WI38 (cell line): ENCODE measurements around the gene SFI1.
"Not testable (repeated sequence)": the region's sequence is repeated elsewhere in the genome, so short reads cannot be mapped to it uniquely, and the experiment has no call there.

ENCODE experiments used
- H3K4me3 ChIP-seq: 2 replicates; pipeline ENCODE4 v1.5.1; 2011; ENCODE audit warnings: low read depth, mild to moderate bottlenecking, control low read depth, low read length
- CTCF ChIP-seq: IDR thresholded peaks from 2 replicates; pipeline ENCODE4 v1.5.1; 2012; ENCODE audit warnings: low read depth, mild to moderate bottlenecking, control low read depth, low read length

SFI1 gene

DNA sequence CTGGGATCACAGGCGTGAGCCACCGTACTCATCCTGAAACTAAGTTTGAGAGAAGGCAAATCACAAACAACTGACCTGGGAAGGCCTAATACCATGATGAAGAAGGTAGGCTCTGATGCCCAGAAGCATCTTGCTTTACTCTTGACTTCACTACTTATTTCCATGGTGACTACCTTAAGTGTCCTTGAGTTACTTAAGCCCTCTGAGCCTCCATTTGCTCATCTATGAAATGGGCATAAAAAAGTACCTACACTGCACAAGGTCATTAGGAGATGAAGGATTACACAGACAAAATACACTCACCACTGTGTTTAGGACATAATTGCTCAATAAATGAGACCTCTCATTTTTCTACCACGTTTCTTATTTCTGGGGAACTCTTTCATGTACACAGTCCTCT lies 34.6 kb upstream of the SFI1 start:
- no peak overlapping the region for H3K4me3 ChIP-seq
- TF ChIP-seq CTCF: no peak

DNA sequence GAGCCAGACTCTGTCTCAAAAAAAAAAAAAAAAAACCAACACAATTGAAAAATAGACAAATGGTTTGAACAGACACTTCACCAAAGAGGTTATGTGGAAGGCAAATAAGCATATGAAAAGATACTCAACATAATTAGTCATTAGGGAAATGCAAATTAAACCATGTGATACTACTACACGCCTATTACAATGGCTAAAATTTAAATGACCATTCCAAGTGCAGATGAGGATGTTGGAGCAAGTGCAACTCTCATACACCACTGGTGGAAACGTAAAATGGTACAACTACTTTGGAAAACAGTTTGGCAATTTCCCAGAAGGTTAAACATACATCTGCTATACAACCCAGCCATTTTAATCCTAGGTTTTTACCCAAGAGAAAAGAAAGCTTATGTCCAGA lies 31.0 kb upstream of the SFI1 start:
- H3K4me3 ChIP-seq: no peak overlapping the region
- no peak for TF ChIP-seq CTCF

DNA sequence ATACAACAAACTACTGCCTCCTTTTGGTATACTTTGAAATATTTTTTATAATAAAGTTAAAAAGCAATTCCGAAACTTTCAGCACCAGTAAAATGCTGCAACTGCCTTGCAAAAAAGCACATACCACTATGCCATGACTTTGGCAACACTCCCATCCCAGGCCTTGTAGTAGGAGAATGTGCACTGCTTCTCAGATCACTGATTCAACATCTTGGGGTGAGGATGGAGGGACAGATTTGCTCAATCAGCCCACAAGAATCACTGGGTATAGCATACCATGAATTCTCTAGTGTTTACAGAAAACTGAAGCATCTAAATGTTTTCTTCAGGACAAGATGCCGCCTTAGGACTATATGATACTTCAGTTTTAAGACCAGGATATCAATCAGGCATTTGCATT lies 21.6 kb upstream of the SFI1 start:
- no peak for TF ChIP-seq CTCF
- H3K4me3 ChIP-seq: no peak overlapping the region

GRCh38 chr22:31475800-31476199 lies 20.5 kb upstream of the SFI1 start:
- no peak for TF ChIP-seq CTCF
- no peak overlapping the region for H3K4me3 ChIP-seq

- no peak overlapping the region for H3K4me3 ChIP-seq
- no peak for TF ChIP-seq CTCF
Measured at GRCh38 chr22:31477329-31477728, 19.0 kb upstream of the SFI1 start.

DNA sequence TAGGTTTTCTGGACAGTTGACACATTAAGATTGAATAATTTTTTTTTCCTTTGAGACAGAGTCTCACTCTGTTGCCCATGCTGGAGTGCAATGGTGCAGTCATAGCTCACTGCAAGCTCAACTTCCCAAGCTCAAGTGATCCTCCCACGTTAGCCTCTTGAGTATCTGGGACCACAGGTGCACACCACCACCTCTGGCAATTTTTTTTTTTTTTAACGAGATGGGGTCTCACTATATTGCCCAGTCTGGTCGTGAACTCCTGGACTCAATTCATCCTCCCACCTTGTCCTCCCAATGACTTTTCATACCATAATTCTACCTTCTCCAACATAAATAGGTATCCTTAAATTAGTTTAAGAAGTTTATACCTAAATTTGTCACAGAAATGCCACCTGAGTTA lies 15.2 kb upstream of the SFI1 start:
- H3K4me3 ChIP-seq: no peak overlapping the region
- TF ChIP-seq CTCF: no peak

DNA sequence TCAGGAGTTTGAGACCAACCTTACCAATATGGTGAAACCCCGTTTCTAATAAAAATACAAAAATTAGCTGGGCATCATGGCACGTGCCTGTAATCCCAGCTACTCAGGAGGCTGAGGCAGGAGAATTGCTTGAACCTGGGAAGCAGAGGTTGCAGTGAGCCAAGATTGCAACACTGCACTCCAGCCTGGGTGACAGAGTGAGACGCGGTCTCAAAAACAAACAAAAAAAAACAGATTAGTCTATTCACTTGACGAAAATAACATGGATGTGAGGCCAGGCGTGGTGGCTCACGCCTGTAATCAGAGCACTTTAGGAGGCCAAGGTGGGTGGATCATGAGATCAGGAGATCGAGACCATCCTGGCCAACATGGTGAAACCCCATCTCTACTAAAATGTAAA lies 13.9 kb upstream of the SFI1 start:
- not testable (repeated sequence) for H3K4me3 ChIP-seq

GRCh38 chr22:31486369-31486768 lies 10.0 kb upstream of the SFI1 start:
- not testable (repeated sequence) for H3K4me3 ChIP-seq

DNA sequence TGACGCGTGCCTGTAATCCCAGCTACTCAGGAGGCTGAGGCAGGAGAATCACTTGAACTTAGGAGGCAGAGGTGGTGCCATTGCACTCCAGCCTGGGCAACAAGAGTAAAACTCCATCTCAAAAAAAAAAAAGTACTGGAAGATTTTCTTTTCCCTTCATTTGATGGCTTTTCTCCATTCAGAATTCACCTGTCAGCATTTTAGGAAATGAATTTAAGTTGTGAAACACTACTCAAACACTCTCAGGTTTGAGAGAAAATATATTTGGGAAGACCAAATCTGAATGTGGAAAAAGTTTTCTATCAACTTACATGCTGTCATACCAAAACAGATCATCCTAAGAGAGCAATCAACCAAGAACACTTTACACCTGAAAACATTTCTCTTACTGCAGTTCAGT lies 9.4 kb upstream of the SFI1 start:
- no peak overlapping the region for H3K4me3 ChIP-seq
- no peak for TF ChIP-seq CTCF
